H1 (cell line): Measurements from ENCODE around the gene TRIAP1. TPM values are rescaled to one million over a fixed set of nuclear protein-coding genes. Genes with fewer than 3 reads are reported as not detected.

Experiments used
- CTCF ChIA-PET: fragments of 300-600 bp; sonication (Branson Sonifier 250); formaldehyde crosslinking; loops from one replicate; lab custom pipeline; 2021; ENCODE audit not compliant: partially characterized antibody; lab: Charles Lee
- POLR2A ChIA-PET: fragments of 300-600 bp; sonication (Branson Sonifier 250); formaldehyde crosslinking; loops from one replicate; lab custom pipeline; 2021; ENCODE audit warnings: inconsistent platforms; ENCODE audit not compliant: partially characterized antibody; lab: Charles Lee
- DNase-seq, 2 experiments: peaks; one replicate each; pipeline versions ENCODE4 v3.0.0 to v3.0.0-alpha.2; 2010 to 2022; ENCODE audit warnings: low spot score in 2 of 2, low read depth in 1 of 2, mixed read lengths in 1 of 2
- FAIRE-seq: peaks from 2 replicates; lab custom pipeline; 2011; peaks lifted over from hg19 to GRCh38; lab: Jason Lieb, UNC
- H2AFZ ChIP-seq: 2 replicates; pipeline ENCODE4 v1.8.1; 2012; ENCODE audit warnings: low read length, inconsistent platforms
- H2AK5ac ChIP-seq: 2 replicates; pipeline ENCODE4 v1.6.1; 2013; ENCODE audit warnings: low read depth, low read length
- H2BK120ac ChIP-seq: replicated peaks from 2 replicates; pipeline ENCODE3; 2013; ENCODE audit warnings: low read depth, low read length, inconsistent platforms
- H2BK12ac ChIP-seq: 2 replicates; pipeline ENCODE4 v1.6.1; 2013; ENCODE audit warnings: low read depth, low read length
- H2BK15ac ChIP-seq: 2 replicates; pipeline ENCODE4 v1.6.1; 2013; ENCODE audit warnings: low read length
- H2BK20ac ChIP-seq: 2 replicates; pipeline ENCODE4 v1.6.1; 2013; ENCODE audit warnings: low read length
- H2BK5ac ChIP-seq: 2 replicates; pipeline ENCODE4 v1.6.1; 2013; ENCODE audit warnings: low read depth, low read length
- H3K14ac ChIP-seq: 2 replicates; pipeline ENCODE4 v1.6.1; 2013; ENCODE audit warnings: inconsistent platforms; ENCODE audit not compliant: insufficient read length
- H3K18ac ChIP-seq: 2 replicates; pipeline ENCODE4 v1.6.1; 2013; ENCODE audit warnings: low read length; ENCODE audit errors: extremely low read depth
- H3K23ac ChIP-seq: 2 replicates; pipeline ENCODE4 v1.6.1; 2013; ENCODE audit warnings: inconsistent platforms; ENCODE audit not compliant: insufficient read length
- H3K23me2 ChIP-seq: 2 replicates; pipeline ENCODE4 v1.6.1; 2013; ENCODE audit warnings: low read depth, low read length
- H3K27ac ChIP-seq: 2 replicates; pipeline ENCODE4 v1.6.1; 2011; ENCODE audit warnings: low read depth, low read length, inconsistent platforms
- H3K27me3 ChIP-seq, 4 experiments: replicated peaks in 1 of 4; 1 replicate in 1 of 4; 2 replicates in 3 of 4; pipeline versions ENCODE4 v1.6.1 to v1.8.1; 2011 to 2013; ENCODE audit warnings: low read length in 3 of 4, mild to moderate bottlenecking in 3 of 4, inconsistent platforms in 2 of 4, mixed read lengths in 2 of 4, moderate library complexity in 1 of 4; ENCODE audit not compliant: control insufficient read depth in 3 of 4, insufficient read depth in 3 of 4; ENCODE audit errors: extremely low read depth in 1 of 4
- H3K36me3 ChIP-seq, 4 experiments: 2 replicates each; pipeline versions ENCODE4 v1.6.1 to v1.8.1; 2011 to 2013; ENCODE audit warnings: mild to moderate bottlenecking in 4 of 4, low read length in 3 of 4, moderate library complexity in 2 of 4, control low read depth in 1 of 4, inconsistent platforms in 1 of 4; ENCODE audit not compliant: insufficient read depth in 4 of 4, control insufficient read depth in 2 of 4
- H3K4ac ChIP-seq: replicated peaks from 2 replicates; pipeline ENCODE3; 2013; ENCODE audit warnings: low read length, low read depth, mixed read lengths, inconsistent platforms; ENCODE audit not compliant: insufficient read length
- H3K4me1 ChIP-seq, 4 experiments: replicated peaks in 1 of 4; 1 replicate in 1 of 4; 2 replicates in 3 of 4; pipeline versions ENCODE4 v1.6.1 to v1.8.1; 2011 to 2013; ENCODE audit warnings: low read length in 3 of 4, inconsistent platforms in 2 of 4, mixed read lengths in 1 of 4; ENCODE audit not compliant: insufficient read depth in 4 of 4, control insufficient read depth in 3 of 4
- H3K4me2 ChIP-seq, 2 experiments: 2 replicates each; pipeline versions ENCODE4 v1.6.1 to v1.8.1; 2011 to 2013; ENCODE audit warnings: low read depth in 2 of 2, low read length in 2 of 2, control low read depth in 1 of 2, inconsistent platforms in 1 of 2, mild to moderate bottlenecking in 1 of 2; ENCODE audit not compliant: insufficient read depth in 1 of 2
- H3K4me3 ChIP-seq, 4 experiments: fragments of 200-600, 300-600 bp in 1 of 4; sonication (generic), shearing (Covaris generic), sonication (Bioruptor Twin) in 1 of 4; 2 replicates each; pipeline versions ENCODE4 v1.5.1 to v1.8.1; 2011 to 2016; ENCODE audit warnings: low read length in 4 of 4, low read depth in 3 of 4, control low read depth in 2 of 4, inconsistent platforms in 2 of 4, mild to moderate bottlenecking in 2 of 4, mixed read lengths in 1 of 4, moderate library complexity in 1 of 4; ENCODE audit not compliant: insufficient read depth in 2 of 4; ENCODE audit errors: extremely low read depth in 1 of 4
- H3K56ac ChIP-seq: replicated peaks from 2 replicates; pipeline ENCODE3; 2013; ENCODE audit warnings: low read depth, mild to moderate bottlenecking, mixed read lengths, low read length, inconsistent platforms; ENCODE audit not compliant: insufficient read length
- H3K79me1 ChIP-seq: 2 replicates; pipeline ENCODE4 v1.6.1; 2013; ENCODE audit warnings: low read depth, low read length, control low read depth
- H3K79me2 ChIP-seq, 2 experiments: 2 replicates each; pipeline versions ENCODE4 v1.6.1 to v1.8.1; 2012 to 2013; ENCODE audit warnings: low read length in 2 of 2, mild to moderate bottlenecking in 2 of 2, inconsistent platforms in 1 of 2; ENCODE audit not compliant: insufficient read depth in 2 of 2, control insufficient read depth in 1 of 2
- H3K9ac ChIP-seq, 4 experiments: replicated peaks in 1 of 4; 1 replicate in 1 of 4; 2 replicates in 3 of 4; pipeline versions ENCODE4 v1.6.1 to v1.8.1; 2011 to 2013; ENCODE audit warnings: low read depth in 3 of 4, low read length in 3 of 4, control low read depth in 2 of 4, mild to moderate bottlenecking in 2 of 4, moderate library complexity in 2 of 4, inconsistent platforms in 1 of 4; ENCODE audit errors: extremely low read depth in 1 of 4
- H3K9me3 ChIP-seq, 2 experiments: 2 replicates each; pipeline versions ENCODE4 v1.6.1 to v1.8.1; 2012 to 2013; ENCODE audit warnings: mild to moderate bottlenecking in 2 of 2, moderate library complexity in 2 of 2, control low read depth in 1 of 2, inconsistent platforms in 1 of 2, low read depth in 1 of 2, low read length in 1 of 2, mixed read lengths in 1 of 2; ENCODE audit not compliant: insufficient read depth in 2 of 2
- H4K20me1 ChIP-seq, 2 experiments: replicated peaks in 1 of 2; 2 replicates each; pipeline versions ENCODE3 to v1.8.1; 2011 to 2013; ENCODE audit warnings: inconsistent platforms in 2 of 2, low read length in 2 of 2, mild to moderate bottlenecking in 1 of 2; ENCODE audit not compliant: insufficient read depth in 2 of 2, control insufficient read depth in 1 of 2
- H4K5ac ChIP-seq: 2 replicates; pipeline ENCODE4 v1.6.1; 2013; ENCODE audit warnings: low read length, low read depth, mixed read lengths, inconsistent platforms; ENCODE audit not compliant: insufficient read length
- H4K8ac ChIP-seq: 2 replicates; pipeline ENCODE4 v1.8.0; 2013; ENCODE audit warnings: mild to moderate bottlenecking, moderate library complexity, low read length, inconsistent platforms; ENCODE audit not compliant: insufficient read depth; ENCODE audit errors: extremely low read depth
- H4K91ac ChIP-seq: replicated peaks from 2 replicates; pipeline ENCODE3; 2013; ENCODE audit warnings: low read length, mixed read lengths, inconsistent platforms; ENCODE audit not compliant: insufficient read length
- BACH1 ChIP-seq: IDR thresholded peaks from 2 replicates; pipeline ENCODE4 v1.6.1; 2012; ENCODE audit warnings: low read length, improper control_type of control experiment
- CBX8 ChIP-seq: fragments of 300-800, 300-1000 bp; sonication (generic); IDR thresholded peaks from 2 replicates; pipeline ENCODE4 v1.7.1; 2016; ENCODE audit warnings: low read depth, low read length, borderline replicate concordance
- E2F6 ChIP-seq: IDR thresholded peaks from 2 replicates; pipeline ENCODE4 v1.6.1; 2012; ENCODE audit warnings: inconsistent platforms
- GTF2F1 ChIP-seq: IDR thresholded peaks from 2 replicates; pipeline ENCODE4 v1.6.1; 2012; ENCODE audit warnings: low read depth, low read length, improper control_type of control experiment, borderline replicate concordance
- MAX ChIP-seq: IDR thresholded peaks from 2 replicates; pipeline ENCODE4 v1.6.1; 2012; ENCODE audit warnings: inconsistent platforms
- RAD21 ChIP-seq, 2 experiments: IDR thresholded peaks in 1 of 2; conservative IDR thresholded peaks in 1 of 2; 2 replicates each; pipeline ENCODE4 v1.6.1; 2011; ENCODE audit warnings: low read depth in 2 of 2, low read length in 2 of 2, improper control_type of control experiment in 1 of 2, inconsistent platforms in 1 of 2, mild to moderate bottlenecking in 1 of 2, moderate library complexity in 1 of 2
- RNF2 ChIP-seq: fragments of 200-900, 300-1000 bp; sonication (generic); IDR thresholded peaks from 2 replicates; pipeline ENCODE4 v1.7.1; 2016; ENCODE audit warnings: borderline replicate concordance, low read depth, mild to moderate bottlenecking, antibody characterized with exemption, low read length; ENCODE audit not compliant: poor library complexity, severe bottlenecking; ENCODE audit errors: missing control alignments
- RXRA ChIP-seq: IDR thresholded peaks from 2 replicates; pipeline ENCODE4 v1.6.1; 2011; ENCODE audit warnings: low read depth, mild to moderate bottlenecking, low read length, moderate library complexity; ENCODE audit not compliant: insufficient read depth
- SAP30 ChIP-seq: fragments of 300-600 bp; sonication (generic); IDR thresholded peaks from 2 replicates; pipeline ENCODE4 v1.7.1; 2012; ENCODE audit warnings: low read length, moderate library complexity, mild to moderate bottlenecking, inconsistent platforms; ENCODE audit not compliant: insufficient read depth, insufficient replicate concordance
- YY1 ChIP-seq: IDR thresholded peaks from 2 replicates; pipeline ENCODE4 v1.6.1; 2011; ENCODE audit warnings: low read depth, mild to moderate bottlenecking, low read length
- WGBS, 2 experiments: shearing (Covaris generic) in 1 of 2; methylation state at CpG; one replicate each; pipeline versions ENCODE4 v1.1.6 to v1.1.7; 2013 to 2015; ENCODE audit warnings: low lambda C conversion rate in 2 of 2, mixed read lengths in 2 of 2, inconsistent platforms in 1 of 2, low coverage in 1 of 2, missing lambda C conversion rate in 1 of 2; ENCODE audit not compliant: insufficient replicate concordance in 2 of 2, insufficient coverage in 1 of 2, insufficient read length in 1 of 2; ENCODE audit errors: extremely low coverage in 1 of 2, missing lambda C conversion rate in 1 of 2; 5-methylcytosine and 5-hydroxymethylcytosine counted together
- polyA plus RNA-seq, 7 experiments: library from polyadenylated mRNA; depleted of rRNA in 3 of 7; stranded (reverse) in 5 of 7; unstranded in 2 of 7; fragments of >200 nt in 5 of 7; fragments of 200-250 nt in 2 of 7; gene quantifications; 1 replicate in 5 of 7; 2 replicates in 1 of 7; 4 replicates in 1 of 7; pipeline versions ENCODE4 v1.2.1 to v1.2.3, GENCODE V29; 2011 to 2013; ENCODE audit warnings: missing spikeins in 2 of 7, mixed read lengths in 2 of 7
- total RNA-seq: library from RNA; stranded (reverse); fragmentation: NEBNext Ultra II Directional; extraction: Animal tissue kit (Norgen Biotek cat#: 25700); gene quantifications from 2 replicates; pipeline ENCODE4 v1.2.1, GENCODE V29; 2021

Gene TRIAP1
- total and polyA plus RNA-seq, 2 of the 8 experiments (the other 6 are each of a cell fraction or from before 2014, with no cell fraction given) = 42.0 to 63.4 TPM

- H4K20me1 ChIP-seq = peaks cover 12 to 18% of the 10 kb centered on the region in 2 experiments
- TF ChIP-seq BACH1 (no peak), CBX8 (no peak), RXRA (no peak), YY1 (no peak), MAX (no peak), E2F6 (no peak), GTF2F1 (no peak), RAD21 (IDR thresholded peaks at IDR 0.05 in 1 of 2, conservative IDR thresholded peaks at IDR 0.05 in 1 of 2; ENCODE audit: low read depth in 2 of 2, low read length in 2 of 2) (no peak), RNF2 (no peak), SAP30 (no peak)
Observed at GRCh38 chr12:120465756-120466155, 19.6 kb upstream of the TRIAP1 start.

More at GRCh38 chr12:120465756-120466155, 19.6 kb upstream of the TRIAP1 start:
- Histone ChIP-seq H3K9me3 (no peaks in the 10 kb centered on the region), H3K4me1 (peaks cover 0 to 5% (median 0%) of the 10 kb centered on the region in 4 experiments; a peak in 2 of 7 replicates), H2BK5ac (no peak overlapping the region), H2BK12ac (no peak overlapping the region), H3K9ac (no peak overlapping the region), H3K36me3 (peaks cover 36 to 55% (median 47%) of the 10 kb centered on the region in 4 experiments), H2AK5ac (no peak overlapping the region), H3K23me2 (peaks cover 5% of the 10 kb centered on the region), H3K4ac (no peak overlapping the region), H3K23ac (no peak overlapping the region), H4K5ac (no peak overlapping the region), H3K79me1 (peaks cover 3% of the 10 kb centered on the region), H3K18ac (no peak overlapping the region), H2BK120ac (no peak overlapping the region), H2BK15ac (no peak overlapping the region), H3K27ac (no peak overlapping the region), H3K79me2 (peaks cover 0 to 49% of the 10 kb centered on the region in 2 experiments; a peak in 3 of 4 replicates), H3K4me2 (no peak overlapping the region), H2AFZ (no peak overlapping the region), H2BK20ac (no peak overlapping the region), H3K27me3 (no peaks in the 10 kb centered on the region), H3K56ac (no peak overlapping the region), H4K91ac (no peak overlapping the region), H4K8ac (no peak overlapping the region), H3K14ac (no peak overlapping the region), H3K4me3 (no peak overlapping the region)
- no peak for DNase-seq
- 72% methylated on average over 5 of the region's 5 CpGs; no CpG with 5 or more reads in 1 of the 2 experiments for WGBS, 2 experiments
- no peak for FAIRE-seq
- ChIA-PET CTCF (interaction anchor here (0.8 to 9.3 kb wide), 11 partner anchors 11 to 150 kb away, joined by 3 to 152 read pairs (median 9); partner anchors contain the start of genes COX6A1 and PLA2G1B), POLR2A (interaction anchor here (1.0 to 18.7 kb wide), 6 partner anchors 14 to 139 kb away, joined by 3 to 365 read pairs (median 4); partner anchors contain the start of genes DYNLL1, GATC and TRIAP1)
